Kasumi-1 (cell line): ENCODE results near the gene MAGEA12.
"Not testable (repeated sequence)": the region's sequence is repeated elsewhere in the genome, so short reads cannot be mapped to it uniquely, and the experiment has no call there.

Source experiments
- DNase-seq, 2 experiments: peaks; one replicate each; lab custom pipeline; 2025; lab: John Stamatoyannopoulos, UW

The MAGEA12 gene, protein sequence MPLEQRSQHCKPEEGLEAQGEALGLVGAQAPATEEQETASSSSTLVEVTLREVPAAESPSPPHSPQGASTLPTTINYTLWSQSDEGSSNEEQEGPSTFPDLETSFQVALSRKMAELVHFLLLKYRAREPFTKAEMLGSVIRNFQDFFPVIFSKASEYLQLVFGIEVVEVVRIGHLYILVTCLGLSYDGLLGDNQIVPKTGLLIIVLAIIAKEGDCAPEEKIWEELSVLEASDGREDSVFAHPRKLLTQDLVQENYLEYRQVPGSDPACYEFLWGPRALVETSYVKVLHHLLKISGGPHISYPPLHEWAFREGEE

DNA sequence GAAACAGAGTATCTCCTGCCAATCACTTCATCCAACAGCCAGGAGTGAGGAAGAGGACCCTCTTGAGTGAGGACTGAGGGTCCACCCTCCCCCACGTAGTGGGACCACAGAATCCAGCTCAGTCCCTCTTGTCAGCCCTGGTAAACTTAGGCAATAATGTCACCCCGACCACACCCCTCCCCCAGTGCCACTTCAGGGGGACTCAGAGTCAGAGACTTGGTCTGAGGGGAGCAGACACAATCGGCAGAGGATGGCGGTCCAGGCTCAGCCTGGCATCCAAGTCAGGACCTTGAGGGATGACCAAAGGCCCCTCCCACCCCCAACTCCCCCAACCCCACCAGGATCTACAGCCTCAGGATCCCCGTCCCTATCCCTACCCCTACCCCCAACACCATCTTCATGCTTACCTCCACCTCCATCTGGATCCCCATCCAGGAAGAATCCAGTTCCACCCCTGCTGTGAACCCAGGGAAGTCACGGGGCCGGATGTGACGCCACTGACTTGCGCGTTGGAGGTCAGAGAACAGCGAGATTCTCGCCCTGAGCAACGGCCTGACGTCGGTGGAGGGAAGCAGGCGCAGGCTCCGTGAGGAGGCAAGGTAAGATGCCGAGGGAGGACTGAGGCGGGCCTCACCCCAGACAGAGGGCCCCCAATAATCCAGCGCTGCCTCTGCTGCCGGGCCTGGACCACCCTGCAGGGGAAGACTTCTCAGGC, at the start of gene MAGEA12, which contains the start of gene CSAG1:
Gene MAGEA12 (plus strand): TSS at position 497 of the 715 bp plus-strand sequence. CDS start 2,405 bp downstream, outside the sequence.
Gene CSAG1 (minus strand): TSS at position 461 of the 715 bp plus-strand sequence. CDS start 1,261 bp downstream, outside the sequence.
- no peak for DNase-seq

GRCh38 chrX:152697952-152698931, 35.3 kb upstream of the MAGEA12 start, which contains the start of gene MAGEA3:
Gene MAGEA3 (plus strand): TSS chrX:152698794. CDS start chrX:152700833, 2,039 bp downstream.
- DNase-seq, result not testable (repeated sequence)

- DNase-seq, result not testable (repeated sequence)
These were observed 33.2 kb upstream of the MAGEA12 start for GRCh38 chrX:152700390-152700789.

- DNase-seq, result not testable (repeated sequence)
These were observed 27.1 kb upstream of the MAGEA12 start for GRCh38 chrX:152706500-152706899.

DNA sequence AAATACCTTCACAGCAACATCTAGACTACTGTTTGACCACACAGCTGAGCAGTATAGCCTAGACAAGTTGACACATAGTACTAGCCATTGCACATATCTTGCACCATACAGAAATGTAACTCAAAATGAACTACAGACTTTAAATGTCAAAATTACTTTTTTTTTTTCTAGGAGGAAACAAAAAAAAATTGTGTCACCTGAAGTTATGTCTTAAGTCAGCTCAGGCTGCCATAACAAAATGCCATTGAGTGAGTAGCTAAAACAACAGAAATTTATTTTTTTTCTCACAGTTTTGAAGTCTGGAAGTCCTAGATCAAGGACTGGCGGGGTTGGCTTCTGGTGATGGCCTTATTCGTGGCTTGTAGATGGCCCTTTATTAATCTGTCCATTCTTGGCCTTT, 24.4 kb upstream of the MAGEA12 start, which contains the start of gene CSAG2:
Gene CSAG2 (minus strand): TSS at position 101 of the 400 bp plus-strand sequence. CDS start 161 bp downstream, outside the sequence.
- DNase-seq, result not testable (repeated sequence)

DNA sequence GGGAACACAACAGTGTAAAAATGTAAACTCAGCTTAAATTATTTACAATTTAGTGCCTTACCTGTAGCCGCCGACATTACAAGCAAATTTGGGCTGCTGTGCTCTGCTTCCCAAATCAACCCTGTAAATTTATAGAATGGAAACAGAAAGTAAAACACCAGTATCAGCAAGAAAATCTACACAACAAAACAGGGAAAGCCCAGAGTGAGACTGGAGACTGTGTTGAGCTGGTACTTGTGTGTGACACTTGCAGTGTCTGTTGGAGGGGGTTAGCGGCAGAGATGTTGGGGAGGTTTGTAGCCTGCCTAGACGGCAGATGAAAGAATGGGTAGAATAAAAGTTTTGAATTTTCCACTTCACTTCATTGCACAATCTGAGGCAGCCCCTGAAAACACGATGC, 20.4 kb upstream of the MAGEA12 start:
- not testable (repeated sequence) for DNase-seq

DNA sequence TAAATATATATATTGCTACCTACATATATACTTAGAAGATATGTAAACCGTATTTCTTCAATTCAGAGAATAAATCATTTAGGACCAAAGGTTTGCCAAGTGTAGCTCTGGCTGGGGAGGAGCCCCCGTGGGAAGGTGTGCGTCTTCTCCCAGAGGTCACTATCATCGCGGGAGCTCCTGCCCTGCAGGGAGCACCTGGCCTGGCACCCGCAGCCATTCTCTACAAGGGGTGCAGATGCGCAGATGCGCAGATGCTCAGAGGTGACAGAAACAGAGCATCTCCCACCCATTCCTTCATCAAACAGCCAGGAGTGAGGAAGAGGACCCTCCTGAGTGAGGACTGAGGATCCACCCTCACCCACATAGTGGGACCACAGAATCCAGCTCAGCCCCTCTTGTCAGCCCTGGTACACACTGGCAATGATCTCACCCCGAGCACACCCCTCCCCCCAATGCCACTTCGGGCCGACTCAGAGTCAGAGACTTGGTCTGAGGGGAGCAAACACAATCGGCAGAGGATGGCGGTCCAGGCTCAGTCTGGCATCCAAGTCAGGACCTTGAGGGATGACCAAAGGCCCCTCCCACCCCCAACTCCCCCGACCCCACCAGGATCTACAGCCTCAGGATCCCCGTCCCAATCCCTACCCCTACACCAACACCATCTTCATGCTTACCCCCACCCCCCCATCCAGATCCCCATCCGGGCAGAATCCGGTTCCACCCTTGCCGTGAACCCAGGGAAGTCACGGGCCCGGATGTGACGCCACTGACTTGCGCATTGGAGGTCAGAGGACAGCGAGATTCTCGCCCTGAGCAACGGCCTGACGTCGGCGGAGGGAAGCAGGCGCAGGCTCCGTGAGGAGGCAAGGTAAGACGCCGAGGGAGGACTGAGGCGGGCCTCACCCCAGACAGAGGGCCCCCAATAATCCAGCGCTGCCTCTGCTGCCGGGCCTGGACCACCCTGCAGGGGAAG, 19.5 kb upstream of the MAGEA12 start, which contains the start of gene MAGEA2B:
Gene MAGEA2B (plus strand): TSS at position 814 of the 973 bp plus-strand sequence. CDS start 2,479 bp downstream, outside the sequence.
- not testable (repeated sequence) for DNase-seq

DNA sequence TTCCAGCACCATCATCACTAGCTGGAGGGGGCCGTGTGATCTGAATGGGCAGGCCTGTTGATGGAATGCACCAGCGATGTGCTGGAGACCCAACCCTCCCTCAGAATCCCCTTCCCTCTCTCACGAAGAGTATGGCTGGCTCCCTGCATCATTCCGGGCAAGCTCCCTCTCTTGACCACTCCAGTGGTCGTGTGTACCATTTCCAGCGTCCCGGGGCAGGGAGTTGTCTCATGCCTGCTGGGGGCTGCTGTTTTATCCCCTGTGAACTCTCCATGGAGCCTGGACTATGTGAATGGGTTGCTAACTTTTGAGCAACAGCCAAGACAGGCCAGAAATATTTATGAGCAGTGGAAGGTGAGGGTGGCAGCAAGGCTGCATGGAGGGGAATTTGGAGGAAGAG, 8.1 kb upstream of the MAGEA12 start:
- no peak for DNase-seq

DNA sequence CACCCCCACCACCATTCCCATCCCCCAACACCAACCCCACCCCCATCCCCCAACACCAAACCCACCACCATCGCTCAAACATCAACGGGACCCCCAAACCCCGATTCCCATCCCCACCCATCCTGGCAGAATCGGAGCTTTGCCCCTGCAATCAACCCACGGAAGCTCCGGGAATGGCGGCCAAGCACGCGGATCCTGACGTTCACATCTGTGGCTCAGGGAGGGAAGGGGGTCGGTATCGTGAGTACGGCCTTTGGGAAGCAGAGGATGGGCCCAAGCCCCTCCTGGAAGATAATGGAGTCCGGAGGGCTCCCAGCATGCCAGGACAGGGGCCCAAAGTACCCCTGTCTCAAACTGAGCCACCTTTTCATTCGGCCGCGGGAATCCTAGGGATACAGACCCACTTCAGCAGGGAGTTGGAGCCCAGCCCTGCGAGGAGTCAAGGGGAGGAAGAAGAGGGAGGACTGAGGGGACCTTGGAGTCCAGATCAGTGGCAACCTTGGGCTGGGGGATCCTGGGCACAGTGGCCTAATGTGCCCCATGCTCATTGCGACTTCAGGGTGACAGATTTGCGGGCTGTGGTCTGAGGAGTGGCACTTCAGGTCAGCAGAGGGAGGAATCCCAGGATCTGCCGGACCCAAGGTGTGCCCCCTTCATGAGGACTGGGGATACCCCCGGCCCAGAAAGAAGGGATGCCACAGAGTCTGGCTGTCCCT, 744 bp downstream of the MAGEA12 start:
- not testable (repeated sequence) for DNase-seq

DNA sequence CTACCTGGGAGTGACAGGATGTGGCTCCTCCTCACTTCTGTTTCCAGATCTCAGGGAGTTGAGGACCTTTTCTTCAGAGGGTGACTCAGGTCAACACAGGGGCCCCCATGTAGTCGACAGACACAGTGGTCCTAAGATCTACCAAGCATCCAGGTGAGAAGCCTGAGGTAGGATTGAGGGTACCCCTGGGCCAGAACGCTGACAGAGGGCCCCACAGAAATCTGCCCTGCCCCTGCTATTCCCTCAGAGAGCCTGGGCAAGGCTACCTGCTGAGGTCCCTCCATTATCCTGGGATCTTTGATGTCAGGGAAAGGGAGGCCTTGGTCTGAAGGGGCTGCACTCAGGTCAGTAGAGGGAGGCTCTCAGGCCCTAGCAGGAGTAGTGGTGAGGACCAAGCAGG, 1.5 kb downstream of the MAGEA12 start:
- DNase-seq, result no peak

DNA sequence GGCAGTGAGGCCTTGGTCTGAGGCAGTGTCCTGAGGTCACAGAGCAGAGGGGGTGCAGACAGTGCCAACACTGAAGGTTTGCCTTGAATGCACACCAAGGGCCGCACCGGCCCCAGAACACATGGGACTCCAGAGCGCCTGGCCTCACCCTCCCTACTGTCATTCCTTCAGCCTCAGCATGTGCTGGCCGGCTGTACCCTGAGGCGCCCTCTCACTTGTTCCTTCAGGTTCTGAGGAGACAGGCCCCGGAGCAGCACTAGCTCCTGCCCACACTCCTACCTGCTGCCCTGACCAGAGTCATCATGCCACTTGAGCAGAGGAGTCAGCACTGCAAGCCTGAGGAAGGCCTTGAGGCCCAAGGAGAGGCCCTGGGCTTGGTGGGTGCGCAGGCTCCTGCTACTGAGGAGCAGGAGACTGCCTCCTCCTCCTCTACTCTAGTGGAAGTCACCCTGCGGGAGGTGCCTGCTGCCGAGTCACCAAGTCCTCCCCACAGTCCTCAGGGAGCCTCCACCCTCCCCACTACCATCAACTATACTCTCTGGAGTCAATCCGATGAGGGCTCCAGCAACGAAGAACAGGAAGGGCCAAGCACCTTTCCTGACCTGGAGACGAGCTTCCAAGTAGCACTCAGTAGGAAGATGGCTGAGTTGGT, 2.4 kb downstream of the MAGEA12 start:
- DNase-seq, result no peak

DNA sequence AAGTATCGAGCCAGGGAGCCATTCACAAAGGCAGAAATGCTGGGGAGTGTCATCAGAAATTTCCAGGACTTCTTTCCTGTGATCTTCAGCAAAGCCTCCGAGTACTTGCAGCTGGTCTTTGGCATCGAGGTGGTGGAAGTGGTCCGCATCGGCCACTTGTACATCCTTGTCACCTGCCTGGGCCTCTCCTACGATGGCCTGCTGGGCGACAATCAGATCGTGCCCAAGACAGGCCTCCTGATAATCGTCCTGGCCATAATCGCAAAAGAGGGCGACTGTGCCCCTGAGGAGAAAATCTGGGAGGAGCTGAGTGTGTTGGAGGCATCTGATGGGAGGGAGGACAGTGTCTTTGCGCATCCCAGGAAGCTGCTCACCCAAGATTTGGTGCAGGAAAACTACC, 3.0 kb downstream of the MAGEA12 start:
- DNase-seq, result not testable (repeated sequence)

DNA sequence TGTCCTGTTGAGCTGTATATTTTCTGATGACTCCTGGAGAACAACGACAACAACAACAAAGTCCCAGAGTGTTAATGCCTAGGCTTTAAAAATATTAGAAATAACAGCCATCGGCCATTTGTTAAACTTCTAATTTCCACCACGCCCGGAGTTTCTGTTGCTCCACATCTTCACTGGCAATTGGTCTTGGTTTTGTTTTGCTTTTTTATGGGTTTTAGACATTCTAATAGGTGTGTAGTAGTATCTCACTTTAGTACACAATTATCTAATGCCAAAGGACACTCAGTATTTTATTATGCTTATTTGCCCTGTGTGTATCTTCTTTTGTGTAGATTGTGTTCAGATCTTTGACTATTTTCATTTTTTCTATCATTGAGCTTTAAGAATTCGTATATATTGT, 5.0 kb downstream of the MAGEA12 start:
- DNase-seq, result no peak

GRCh38 chrX:152753686-152754650, 20.4 kb downstream of the MAGEA12 start, which contains the start of gene MAGEA2:
Gene MAGEA2 (minus strand): TSS chrX:152753842. CDS start chrX:152751363, 2,479 bp downstream.
- DNase-seq, result not testable (repeated sequence)

GRCh38 chrX:152754871-152755270, 21.3 kb downstream of the MAGEA12 start:
- DNase-seq, result not testable (repeated sequence)

DNA sequence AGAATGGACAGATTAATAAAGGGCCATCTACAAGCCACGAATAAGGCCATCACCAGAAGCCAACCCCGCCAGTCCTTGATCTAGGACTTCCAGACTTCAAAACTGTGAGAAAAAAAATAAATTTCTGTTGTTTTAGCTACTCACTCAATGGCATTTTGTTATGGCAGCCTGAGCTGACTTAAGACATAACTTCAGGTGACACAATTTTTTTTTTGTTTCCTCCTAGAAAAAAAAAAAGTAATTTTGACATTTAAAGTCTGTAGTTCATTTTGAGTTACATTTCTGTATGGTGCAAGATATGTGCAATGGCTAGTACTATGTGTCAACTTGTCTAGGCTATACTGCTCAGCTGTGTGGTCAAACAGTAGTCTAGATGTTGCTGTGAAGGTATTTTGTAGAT, 25.4 kb downstream of the MAGEA12 start, which contains the start of gene CSAG3:
Gene CSAG3 (plus strand): TSS at position 301 of the 400 bp plus-strand sequence.
- not testable (repeated sequence) for DNase-seq

- not testable (repeated sequence) for DNase-seq
These were observed 26.0 kb downstream of the MAGEA12 start for GRCh38 chrX:152759544-152759943.
